ENCODE measurements around the gene PEX3.

GRCh38 chr6:143408787-143409162 lies 41.8 kb upstream of the PEX3 start:
- TF ChIP-seq CTCF (IDR thresholded peaks at IDR 0.05): no peak
- TF ChIP-seq EP300 (IDR thresholded peaks at IDR 0.05): no peak
- TF ChIP-seq POLR2AphosphoS5 (IDR thresholded peaks at IDR 0.05): no peak
- no peak for TF ChIP-seq POLR2A (IDR thresholded peaks at IDR 0.05)
